Measurements from ENCODE around the gene POLR2C. TPM values are rescaled to one million over a fixed set of nuclear protein-coding genes. Genes with fewer than 3 reads are reported as not detected.

POLR2C gene
- total RNA-seq, 1 experiment from 2014 or later = 47.8 TPM

DNA sequence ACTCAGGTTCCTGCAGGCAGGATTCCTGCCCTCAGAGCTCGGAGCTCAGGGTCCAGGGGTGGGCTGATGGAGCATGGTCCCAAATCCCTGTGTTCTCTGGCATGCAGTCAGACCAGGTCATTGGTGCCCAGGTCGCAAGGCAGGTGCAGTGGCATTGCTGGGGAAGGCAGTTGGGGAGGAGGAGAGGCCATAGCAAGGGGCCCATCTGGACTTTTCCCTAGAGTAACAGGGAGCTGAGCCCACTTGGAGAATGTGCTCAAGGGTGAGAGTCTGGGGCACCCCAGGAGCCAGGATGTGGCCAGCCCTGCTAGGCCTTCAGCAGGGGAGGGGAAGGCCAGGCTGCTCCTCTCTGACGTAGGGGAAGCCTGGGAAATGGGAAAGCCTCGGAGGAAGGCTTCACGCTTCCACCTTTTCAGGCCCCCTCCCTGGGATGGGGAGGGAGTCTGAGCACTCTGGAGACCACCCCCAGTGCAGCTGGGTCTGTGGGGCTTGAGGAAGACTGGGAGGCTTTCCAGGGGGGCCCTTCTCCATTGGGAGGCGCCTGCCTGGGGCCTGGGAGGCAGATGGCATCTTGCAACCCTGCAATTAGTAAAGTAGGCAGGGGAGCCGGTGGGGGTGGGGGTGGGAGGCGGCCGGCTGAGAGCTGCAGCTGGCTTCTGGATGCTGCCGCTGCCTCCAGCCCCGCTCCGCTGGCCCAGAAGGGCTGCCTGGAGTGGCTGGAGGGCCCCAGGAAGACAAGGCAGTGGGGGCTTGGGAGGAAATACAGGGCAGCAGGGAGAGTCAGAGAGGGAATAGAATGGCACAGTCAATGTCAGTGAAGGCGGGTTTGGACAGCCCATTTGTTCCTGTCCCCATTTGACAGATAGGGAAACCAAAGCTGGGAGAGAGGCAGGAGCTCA is 44.9 kb downstream of the POLR2C start:
- Histone ChIP-seq H3K4me1 (replicated peaks; ENCODE audit: insufficient read depth) (no peaks in the 10 kb centered on the region), H4K20me1 (ENCODE audit: insufficient read depth) (no peaks in the 10 kb centered on the region), H3K4me3 (no peak overlapping the region), H3K4me2 (no peak overlapping the region), H3K27ac (no peak overlapping the region), H3K36me3 (ENCODE audit: low read depth) (no peaks in the 10 kb centered on the region), H3K27me3 (ENCODE audit: insufficient read depth, low read depth) (peaks cover 11% of the 10 kb centered on the region; the same call in 1 of the 2 replicates), H3K9me2 (ENCODE audit: insufficient read depth) (no peaks in the 10 kb centered on the region), H2AFZ (no peak overlapping the region), H3K79me2 (ENCODE audit: low read depth) (no peaks in the 10 kb centered on the region), H3K9me3 (ENCODE audit: insufficient read depth, low read depth) (no peaks in the 10 kb centered on the region), H3F3A (ENCODE audit: insufficient read depth, low read depth) (no peaks in the 10 kb centered on the region)
- POLR2A ChIA-PET (ENCODE audit: unreplicated experiment) = interaction anchor here (0.7 kb wide), 1 partner anchor 936 kb away, joined by 6 read pairs; no protein-coding TSS in a partner anchor
- no TSS peak for BruUV-seq (replicated peaks)
- TF ChIP-seq, protein P1, sequence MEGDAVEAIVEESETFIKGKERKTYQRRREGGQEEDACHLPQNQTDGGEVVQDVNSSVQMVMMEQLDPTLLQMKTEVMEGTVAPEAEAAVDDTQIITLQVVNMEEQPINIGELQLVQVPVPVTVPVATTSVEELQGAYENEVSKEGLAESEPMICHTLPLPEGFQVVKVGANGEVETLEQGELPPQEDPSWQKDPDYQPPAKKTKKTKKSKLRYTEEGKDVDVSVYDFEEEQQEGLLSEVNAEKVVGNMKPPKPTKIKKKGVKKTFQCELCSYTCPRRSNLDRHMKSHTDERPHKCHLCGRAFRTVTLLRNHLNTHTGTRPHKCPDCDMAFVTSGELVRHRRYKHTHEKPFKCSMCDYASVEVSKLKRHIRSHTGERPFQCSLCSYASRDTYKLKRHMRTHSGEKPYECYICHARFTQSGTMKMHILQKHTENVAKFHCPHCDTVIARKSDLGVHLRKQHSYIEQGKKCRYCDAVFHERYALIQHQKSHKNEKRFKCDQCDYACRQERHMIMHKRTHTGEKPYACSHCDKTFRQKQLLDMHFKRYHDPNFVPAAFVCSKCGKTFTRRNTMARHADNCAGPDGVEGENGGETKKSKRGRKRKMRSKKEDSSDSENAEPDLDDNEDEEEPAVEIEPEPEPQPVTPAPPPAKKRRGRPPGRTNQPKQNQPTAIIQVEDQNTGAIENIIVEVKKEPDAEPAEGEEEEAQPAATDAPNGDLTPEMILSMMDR (conservative IDR thresholded peaks at IDR 0.05) = no peak
- no peak for TF ChIP-seq EZH2 (IDR thresholded peaks at IDR 0.05; ENCODE audit: low read depth)
- intact Hi-C loops (cut with micrococcal nuclease; ENCODE audit: unreplicated experiment) = no loop called here
- DNase-seq = no peak
- CTCF ChIA-PET = no interaction called here

DNA sequence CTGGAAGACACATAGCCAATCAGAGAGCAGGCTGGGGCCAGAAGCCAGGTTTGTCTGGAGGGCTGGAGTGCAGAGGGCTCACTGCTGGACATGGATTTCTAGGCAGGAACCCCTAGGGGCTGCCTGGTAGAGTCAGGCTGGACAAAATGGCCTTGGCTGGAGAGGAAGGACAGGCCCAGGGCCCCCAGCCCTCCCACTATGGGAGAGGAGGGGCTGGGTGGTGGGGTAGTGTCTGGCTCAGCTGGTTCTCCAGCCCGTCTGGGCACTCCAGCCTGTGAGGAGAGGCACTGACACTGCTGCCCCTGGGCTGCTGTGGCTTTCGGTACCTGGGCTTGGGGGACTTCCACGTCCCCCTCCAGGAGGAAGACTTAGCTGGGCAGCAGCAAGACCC is 45.6 kb downstream of the POLR2C start:
- Histone ChIP-seq H3K36me3 (ENCODE audit: low read depth) (no peaks in the 10 kb centered on the region), H2AFZ (no peak overlapping the region), H3K9me2 (ENCODE audit: insufficient read depth) (no peaks in the 10 kb centered on the region), H4K20me1 (ENCODE audit: insufficient read depth) (no peaks in the 10 kb centered on the region), H3K9me3 (ENCODE audit: insufficient read depth, low read depth) (no peaks in the 10 kb centered on the region), H3F3A (ENCODE audit: insufficient read depth, low read depth) (no peaks in the 10 kb centered on the region), H3K27ac (no peak overlapping the region), H3K27me3 (ENCODE audit: insufficient read depth, low read depth) (peaks cover 11% of the 10 kb centered on the region; the same call in 1 of the 2 replicates), H3K4me2 (no peak overlapping the region), H3K79me2 (ENCODE audit: low read depth) (no peaks in the 10 kb centered on the region), H3K4me1 (replicated peaks; ENCODE audit: insufficient read depth) (no peaks in the 10 kb centered on the region), H3K4me3 (no peak overlapping the region)
- intact Hi-C loops (cut with micrococcal nuclease; ENCODE audit: unreplicated experiment) = no loop called here
- TF ChIP-seq, protein P1 (conservative IDR thresholded peaks at IDR 0.05) = no peak
- TF ChIP-seq EZH2 (IDR thresholded peaks at IDR 0.05; ENCODE audit: low read depth) = no peak
- no peak for DNase-seq
- BruUV-seq (replicated peaks) = no TSS peak
- ChIA-PET CTCF (no interaction called here), POLR2A (ENCODE audit: unreplicated experiment) (no interaction called here)

DNA sequence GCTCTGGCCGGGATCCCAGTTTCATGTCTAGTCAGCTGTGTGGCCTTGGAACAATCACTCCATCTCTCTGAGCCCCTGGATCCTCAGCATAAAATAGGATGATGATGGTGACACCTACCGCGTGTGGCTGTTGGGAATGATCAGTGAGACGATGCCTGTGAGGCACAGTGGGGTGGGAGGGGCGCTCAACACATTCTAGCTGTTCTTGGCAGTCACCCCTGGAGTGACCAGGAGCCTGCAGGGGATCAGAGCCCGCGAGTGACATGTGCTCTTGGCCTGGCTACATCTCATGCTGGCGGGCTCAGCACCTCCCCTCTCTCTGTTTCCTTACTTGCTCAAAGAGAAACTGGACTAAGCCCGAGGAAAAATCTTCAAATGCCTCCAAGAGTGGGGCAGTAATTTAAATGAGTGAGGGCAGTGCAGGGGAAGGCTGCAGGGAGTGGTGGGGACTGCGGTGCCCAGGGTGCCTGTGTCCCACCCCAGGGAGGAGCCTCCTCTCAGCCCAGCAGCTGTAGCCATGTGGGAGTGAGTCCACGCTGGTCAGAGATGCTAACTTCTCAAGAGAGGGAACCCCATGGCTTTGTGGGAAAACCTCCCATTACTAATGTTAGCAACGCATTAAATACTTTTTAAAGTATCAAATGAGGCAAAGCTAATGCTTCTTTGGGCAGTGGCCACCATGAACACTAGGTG is 46.9 kb downstream of the POLR2C start:
- Histone ChIP-seq H3K4me3 (no peak overlapping the region), H3K36me3 (ENCODE audit: low read depth) (no peaks in the 10 kb centered on the region), H3K79me2 (ENCODE audit: low read depth) (no peaks in the 10 kb centered on the region), H3K27me3 (ENCODE audit: insufficient read depth, low read depth) (peaks cover 7% of the 10 kb centered on the region; the same call in 1 of the 2 replicates), H3K9me3 (ENCODE audit: insufficient read depth, low read depth) (no peaks in the 10 kb centered on the region), H3K4me1 (replicated peaks; ENCODE audit: insufficient read depth) (no peaks in the 10 kb centered on the region), H3K9me2 (ENCODE audit: insufficient read depth) (no peaks in the 10 kb centered on the region), H2AFZ (no peak overlapping the region), H4K20me1 (ENCODE audit: insufficient read depth) (no peaks in the 10 kb centered on the region), H3K27ac (no peak overlapping the region), H3F3A (ENCODE audit: insufficient read depth, low read depth) (no peaks in the 10 kb centered on the region), H3K4me2 (no peak overlapping the region)
- DNase-seq = no peak
- TF ChIP-seq, protein P1 (conservative IDR thresholded peaks at IDR 0.05) = no peak
- no peak for TF ChIP-seq EZH2 (IDR thresholded peaks at IDR 0.05; ENCODE audit: low read depth)
- no TSS peak for BruUV-seq (replicated peaks)
- intact Hi-C loops (cut with micrococcal nuclease; ENCODE audit: unreplicated experiment) = no loop called here
- ChIA-PET CTCF (no interaction called here), POLR2A (ENCODE audit: unreplicated experiment) (no interaction called here)
